Measurements from ENCODE around the gene FEM1A. TPM values are rescaled to one million over a fixed set of nuclear protein-coding genes. Genes with fewer than 3 reads are reported as not detected.
"Not testable (repeated sequence)": the region's sequence is repeated elsewhere in the genome, so short reads cannot be mapped to it uniquely, and the experiment has no call there.

Gene FEM1A
- total RNA-seq, 1 experiment from 2014 or later: 20.0 TPM

GRCh38 chr19:4803736-4804695 lies 12.5 kb downstream of the FEM1A start:
- no peak overlapping the region for H3K27ac ChIP-seq (ENCODE audit: insufficient read length, low read depth, low read length)
- no peak overlapping the region; a peak in 1 of 7 replicates for H3K27ac Mint-ChIP-seq
- WGBS (ENCODE audit: extremely low coverage, insufficient read length, low lambda C conversion rate): no CpG with 5 or more reads among the region's 33 CpGs
- no peaks in the 10 kb centered on the region for H4K20me1 ChIP-seq (ENCODE audit: control insufficient read depth, insufficient read depth, insufficient read length)
- no peak overlapping the region for H2BK15ac ChIP-seq (ENCODE audit: low read depth, low read length)
- H2AFZ ChIP-seq (ENCODE audit: low read length): no peak overlapping the region
- H4K91ac ChIP-seq (ENCODE audit: insufficient read length, low read depth, low read length): no peak overlapping the region
- no peak overlapping the region for H3K18ac ChIP-seq (ENCODE audit: insufficient read length, low read depth, low read length)
- no peak overlapping the region for H3K23ac ChIP-seq (ENCODE audit: insufficient read length, low read depth, low read length)
- H3K4me3 Mint-ChIP-seq: no peak overlapping the region; a peak in 1 of 5 replicates
- H3K4me2 ChIP-seq (ENCODE audit: insufficient read depth, insufficient read length, low read length): no peak overlapping the region
- H3K27me3 ChIP-seq (ENCODE audit: insufficient read depth, low read length): no peaks in the 10 kb centered on the region
- H2BK5ac ChIP-seq (ENCODE audit: insufficient read length, low read length): no peak overlapping the region
- H3K56ac ChIP-seq (ENCODE audit: insufficient read length, low read depth, low read length): no peak overlapping the region
- no peak overlapping the region for H4K5ac ChIP-seq (ENCODE audit: insufficient read length, low read depth, low read length)
- H2BK12ac ChIP-seq (ENCODE audit: insufficient read length, low read depth, low read length): no peak overlapping the region
- H3K14ac ChIP-seq (ENCODE audit: insufficient read depth, low read length): no peak overlapping the region
- H3T11ph ChIP-seq (ENCODE audit: low read length): no peak overlapping the region
- H3K36me3 Mint-ChIP-seq (ENCODE audit: insufficient read depth in 1 of 3, low read depth in 3 of 3): no peaks in the 10 kb centered on the region; a peak in 1 of 7 replicates
- H3K4ac ChIP-seq (ENCODE audit: low read depth, low read length): no peak overlapping the region
- no peaks in the 10 kb centered on the region for H3K9me3 ChIP-seq (ENCODE audit: control insufficient read depth, low read depth, low read length)
- H3K27me3 Mint-ChIP-seq (ENCODE audit: low read depth): peaks cover 2% of the 10 kb centered on the region; the same call in 1 of the 2 replicates
- peak; percentile 99 for TF ChIP-seq CTCF (conservative IDR thresholded peaks at IDR 0.05)
- H2BK120ac ChIP-seq (ENCODE audit: low read depth, low read length, poor library complexity, severe bottlenecking): no peak overlapping the region
- no peaks in the 10 kb centered on the region for H3K4me1 ChIP-seq (ENCODE audit: insufficient read depth, low read length)
- peak; percentile 87 for DNase-seq
- H3K9ac ChIP-seq (ENCODE audit: extremely low read depth, insufficient read length, low read length): no peak overlapping the region
- no peaks in the 10 kb centered on the region for H3K9me3 Mint-ChIP-seq
- no peaks in the 10 kb centered on the region for H3K79me1 ChIP-seq (ENCODE audit: insufficient read depth, low read depth, low read length, poor library complexity, severe bottlenecking)
- H3K79me2 ChIP-seq (ENCODE audit: insufficient read depth, low read length): no peaks in the 10 kb centered on the region
- no peaks in the 10 kb centered on the region for H3K4me1 Mint-ChIP-seq
- H2BK20ac ChIP-seq (ENCODE audit: low read depth, low read length, poor library complexity, severe bottlenecking): no peak overlapping the region
- no peaks in the 10 kb centered on the region for H3K23me2 ChIP-seq (ENCODE audit: insufficient read length, low read depth, low read length, poor library complexity, severe bottlenecking)
- no peak overlapping the region for H4K8ac ChIP-seq (replicated peaks; ENCODE audit: insufficient read length, low read depth, low read length)
- H2AK5ac ChIP-seq (ENCODE audit: insufficient read length, low read length): no peak overlapping the region

- not testable (repeated sequence) for H3K79me2 ChIP-seq (ENCODE audit: insufficient read depth, low read length); H3K4me3 Mint-ChIP-seq; DNase-seq; H2BK15ac ChIP-seq (ENCODE audit: low read depth, low read length); H3K4me2 ChIP-seq (ENCODE audit: insufficient read depth, insufficient read length, low read length); H3K23me2 ChIP-seq (ENCODE audit: insufficient read length, low read depth, low read length, poor library complexity, severe bottlenecking); H3K27ac ChIP-seq (ENCODE audit: insufficient read length, low read depth, low read length); H3K27me3 Mint-ChIP-seq (ENCODE audit: low read depth); H3K4ac ChIP-seq (ENCODE audit: low read depth, low read length); H2BK20ac ChIP-seq (ENCODE audit: low read depth, low read length, poor library complexity, severe bottlenecking); H4K91ac ChIP-seq (ENCODE audit: insufficient read length, low read depth, low read length); H3K9me3 Mint-ChIP-seq; H2AK5ac ChIP-seq (ENCODE audit: insufficient read length, low read length); H3K27ac Mint-ChIP-seq; H2AFZ ChIP-seq (ENCODE audit: low read length); H4K20me1 ChIP-seq (ENCODE audit: control insufficient read depth, insufficient read depth, insufficient read length); H4K8ac ChIP-seq (replicated peaks; ENCODE audit: insufficient read length, low read depth, low read length); H2BK120ac ChIP-seq (ENCODE audit: low read depth, low read length, poor library complexity, severe bottlenecking); H3T11ph ChIP-seq (ENCODE audit: low read length); H3K56ac ChIP-seq (ENCODE audit: insufficient read length, low read depth, low read length); H3K9me3 ChIP-seq (ENCODE audit: control insufficient read depth, low read depth, low read length); H3K18ac ChIP-seq (ENCODE audit: insufficient read length, low read depth, low read length); H2BK5ac ChIP-seq (ENCODE audit: insufficient read length, low read length); H3K79me1 ChIP-seq (ENCODE audit: insufficient read depth, low read depth, low read length, poor library complexity, severe bottlenecking); H3K4me1 ChIP-seq (ENCODE audit: insufficient read depth, low read length); H3K14ac ChIP-seq (ENCODE audit: insufficient read depth, low read length); H3K4me1 Mint-ChIP-seq; H4K5ac ChIP-seq (ENCODE audit: insufficient read length, low read depth, low read length); H3K36me3 Mint-ChIP-seq (ENCODE audit: insufficient read depth in 1 of 3, low read depth in 3 of 3); H2BK12ac ChIP-seq (ENCODE audit: insufficient read length, low read depth, low read length); H3K27me3 ChIP-seq (ENCODE audit: insufficient read depth, low read length); H3K23ac ChIP-seq (ENCODE audit: insufficient read length, low read depth, low read length); H3K9ac ChIP-seq (ENCODE audit: extremely low read depth, insufficient read length, low read length)
- no CpG with 5 or more reads among the region's 6 CpGs for WGBS (ENCODE audit: extremely low coverage, insufficient read length, low lambda C conversion rate)
Measured at GRCh38 chr19:4805140-4805539, 13.6 kb downstream of the FEM1A start.
